HG03575 (cell line): ENCODE measurements around the gene RAP1GDS1.
"Not testable (repeated sequence)": the region's sequence is repeated elsewhere in the genome, so short reads cannot be mapped to it uniquely, and the experiment has no call there.

Experiments
- ATAC-seq: cut with Tn5 transposase; IDR thresholded peaks from one replicate; pipeline ENCODE4 v1.9.1; 2021; ENCODE audit not compliant: unreplicated experiment, insufficient number of reproducible peaks, low FRiP score; ENCODE audit errors: extremely low read depth

RAP1GDS1 gene

GRCh38 chr4:98338761-98339438 is 77.7 kb downstream of the RAP1GDS1 start:
- ATAC-seq, result no peak

DNA sequence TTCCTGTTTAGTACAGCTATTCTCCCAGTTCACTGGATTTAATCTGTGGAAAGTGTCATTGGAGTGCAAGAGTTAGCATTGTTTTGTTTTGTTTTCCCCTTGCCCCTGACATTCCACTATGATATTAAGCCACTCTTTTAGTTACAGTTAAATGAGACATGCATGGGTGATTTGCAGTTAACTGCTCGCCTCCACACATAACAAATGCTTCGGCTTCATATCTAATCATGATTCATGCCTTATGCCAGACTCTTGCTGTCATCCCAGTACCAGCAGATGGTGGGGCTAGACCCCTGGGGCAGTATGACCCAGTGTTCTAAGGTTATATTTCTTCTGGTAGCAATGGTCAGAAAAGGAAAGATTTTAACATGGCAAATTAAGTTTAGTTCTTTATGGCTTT is 80.1 kb downstream of the RAP1GDS1 start:
- no peak for ATAC-seq

DNA sequence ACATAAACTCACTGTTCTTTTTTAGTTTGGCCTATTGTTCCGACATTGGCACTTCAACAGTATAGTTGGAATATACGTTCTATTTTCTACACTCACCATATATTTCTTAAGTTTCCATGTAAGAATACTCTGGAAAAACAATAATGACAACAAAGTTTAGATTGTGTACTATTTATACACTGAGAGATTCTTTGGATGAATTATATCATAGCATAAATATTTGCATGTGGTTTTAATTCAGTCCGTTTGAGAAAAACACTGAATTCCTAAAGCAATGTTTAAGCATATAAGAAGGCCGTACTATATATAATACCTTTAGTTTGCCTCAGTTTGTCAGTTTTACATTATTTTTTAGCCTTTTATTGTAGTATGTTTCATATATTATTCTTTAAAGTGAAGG is 82.4 kb downstream of the RAP1GDS1 start:
- ATAC-seq, result no peak

DNA sequence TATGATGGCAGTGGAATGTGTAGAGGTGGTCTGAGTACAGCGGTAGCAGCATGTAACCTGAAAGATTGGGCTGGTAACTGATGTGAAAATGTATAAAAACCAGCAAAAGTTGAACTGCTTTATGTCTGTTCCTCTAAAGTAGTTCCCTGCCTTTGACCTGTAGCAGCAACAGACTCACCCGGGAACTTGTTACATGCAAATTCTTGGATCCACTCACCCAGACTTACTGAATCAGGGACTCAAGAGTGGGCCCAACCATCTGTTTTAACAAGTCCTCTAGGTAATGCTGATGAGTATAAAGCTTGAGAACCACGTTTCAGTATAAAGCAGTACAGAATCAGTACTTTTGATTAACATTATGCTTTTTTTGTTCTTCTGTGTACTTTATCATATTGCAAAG is 84.7 kb downstream of the RAP1GDS1 start:
- no peak for ATAC-seq

DNA sequence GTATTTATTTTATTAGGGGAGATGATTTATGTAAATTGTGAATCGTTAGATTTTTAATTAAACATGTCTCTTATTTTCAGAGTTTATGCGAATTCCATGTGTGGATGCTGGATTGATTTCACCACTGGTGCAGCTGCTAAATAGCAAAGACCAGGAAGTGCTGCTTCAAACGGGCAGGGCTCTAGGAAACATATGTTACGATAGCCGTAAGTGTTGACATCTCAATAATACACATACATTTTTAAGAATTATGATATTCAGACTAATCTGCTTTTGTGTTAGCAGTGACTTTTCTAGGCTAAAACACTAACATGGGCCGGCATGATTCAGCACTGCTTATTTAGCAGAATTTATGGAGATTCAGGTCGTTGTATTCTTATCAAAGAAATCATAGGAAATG is 91.2 kb downstream of the RAP1GDS1 start:
- no peak for ATAC-seq

DNA sequence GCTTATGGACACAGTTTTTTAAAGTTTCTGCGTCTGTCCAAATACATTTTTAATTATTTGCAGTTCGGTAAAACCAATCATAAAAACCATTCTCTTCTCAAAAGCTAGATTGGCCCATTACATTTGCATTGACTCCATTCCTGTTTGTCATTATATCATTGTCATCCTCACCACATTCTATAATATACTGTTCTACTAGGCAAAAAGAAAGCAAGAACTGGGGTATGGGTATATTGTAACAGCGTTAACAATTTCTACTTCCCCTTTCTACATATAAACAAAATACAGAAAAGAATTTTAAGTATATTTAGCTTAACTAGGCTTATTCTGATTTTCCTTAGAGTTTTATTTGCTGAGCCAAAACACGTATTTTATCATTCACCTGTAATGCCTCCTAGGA is 91.8 kb downstream of the RAP1GDS1 start:
- ATAC-seq, result no peak

DNA sequence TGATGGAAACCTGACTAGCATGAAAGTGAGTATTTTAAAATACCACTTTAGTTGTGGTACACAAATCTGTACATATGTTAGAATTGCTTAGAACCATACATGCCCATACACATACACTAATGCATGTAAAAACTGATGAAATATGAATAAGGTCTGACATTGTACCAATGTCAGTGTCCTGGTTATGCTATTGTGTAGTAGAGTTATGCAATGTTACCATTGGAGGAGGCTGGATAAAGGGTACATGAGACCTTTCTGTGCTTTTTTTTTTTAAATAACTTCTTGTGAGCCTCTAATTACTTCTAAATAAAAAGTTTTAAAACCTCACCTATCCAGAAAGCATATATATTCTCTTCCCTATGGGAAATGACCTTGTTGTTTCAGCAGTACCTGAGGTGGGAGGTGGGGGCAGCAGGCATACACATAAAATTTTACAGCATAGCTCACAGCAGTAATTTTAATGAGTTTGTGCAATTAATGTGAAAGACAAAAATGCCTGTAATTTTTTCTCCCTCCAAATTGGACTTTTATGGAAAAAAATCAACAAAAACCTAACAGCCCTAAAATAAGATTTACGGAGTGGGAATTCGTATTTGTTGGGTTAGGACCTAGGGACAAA is 97.6 kb downstream of the RAP1GDS1 start:
- no peak for ATAC-seq

GRCh38 chr4:98359646-98360045 is 98.5 kb downstream of the RAP1GDS1 start:
- ATAC-seq, result no peak

DNA sequence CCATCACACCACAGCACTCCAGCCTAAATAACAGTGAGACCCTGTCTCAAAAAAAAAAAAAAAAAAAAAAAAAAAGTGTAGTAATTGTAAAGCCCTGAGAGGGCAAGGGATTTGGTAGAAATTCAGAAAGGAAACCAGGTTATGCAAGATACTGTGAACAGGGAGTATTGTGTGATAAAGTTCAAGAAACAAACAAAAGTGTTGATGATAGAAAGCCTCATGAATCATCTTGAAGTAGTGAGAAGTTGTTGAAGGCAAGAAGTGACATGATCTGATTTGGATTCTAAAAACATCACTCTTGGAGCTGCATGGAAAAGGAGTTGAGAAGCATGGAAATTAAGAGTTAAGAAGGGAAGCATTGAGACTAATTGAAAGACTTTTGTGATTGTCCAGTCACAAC is 102.2 kb downstream of the RAP1GDS1 start:
- ATAC-seq, result no peak

- not testable (repeated sequence) for ATAC-seq
Measured at GRCh38 chr4:98366275-98366674, 105.1 kb downstream of the RAP1GDS1 start.

DNA sequence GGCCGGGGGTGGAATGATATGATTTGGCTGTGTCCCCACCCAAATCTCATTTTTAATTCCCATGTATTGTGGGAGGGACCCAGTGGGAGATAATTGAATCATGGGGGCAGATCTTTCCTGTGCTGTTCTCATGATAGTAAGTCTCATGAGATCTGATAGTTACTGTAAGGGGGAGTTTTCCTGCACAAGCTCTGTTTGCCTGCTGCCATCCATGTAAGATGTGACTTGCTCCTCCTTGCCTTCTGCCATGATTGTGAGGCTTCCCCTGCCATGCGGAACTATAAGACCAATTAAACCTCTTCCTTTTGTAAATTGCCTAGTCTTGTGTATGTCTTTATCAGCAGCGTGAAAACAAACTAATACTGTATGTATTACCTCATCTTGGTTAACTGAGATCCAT is 106.8 kb downstream of the RAP1GDS1 start:
- not testable (repeated sequence) for ATAC-seq

DNA sequence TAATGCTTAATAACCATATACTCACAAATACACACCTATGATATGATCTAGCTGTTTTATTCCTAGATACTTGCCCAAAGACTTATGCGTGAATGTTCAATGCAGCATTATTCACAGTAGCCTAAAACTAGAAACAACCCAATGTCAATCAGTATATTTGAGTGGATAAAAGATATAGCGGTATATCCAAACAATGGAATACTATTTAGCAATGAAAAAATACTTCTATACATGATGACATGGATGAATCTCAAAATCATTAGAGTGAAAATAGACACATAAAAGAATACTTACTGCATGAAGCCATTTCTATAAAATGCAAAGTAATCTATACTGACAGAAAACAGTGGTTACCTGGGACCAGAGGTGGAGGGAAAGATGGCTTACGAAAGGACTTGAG is 108.1 kb downstream of the RAP1GDS1 start:
- ATAC-seq, result no peak

- no peak for ATAC-seq
Measured at GRCh38 chr4:98374643-98375042, 113.5 kb downstream of the RAP1GDS1 start.

GRCh38 chr4:98377559-98377958 is 116.4 kb downstream of the RAP1GDS1 start:
- ATAC-seq, result no peak

GRCh38 chr4:98381306-98381705 is 120.1 kb downstream of the RAP1GDS1 start:
- ATAC-seq, result no peak

GRCh38 chr4:98383431-98384106 is 122.4 kb downstream of the RAP1GDS1 start:
- ATAC-seq, result no peak

- no peak for ATAC-seq
Measured at GRCh38 chr4:98385831-98386230, 124.6 kb downstream of the RAP1GDS1 start.

DNA sequence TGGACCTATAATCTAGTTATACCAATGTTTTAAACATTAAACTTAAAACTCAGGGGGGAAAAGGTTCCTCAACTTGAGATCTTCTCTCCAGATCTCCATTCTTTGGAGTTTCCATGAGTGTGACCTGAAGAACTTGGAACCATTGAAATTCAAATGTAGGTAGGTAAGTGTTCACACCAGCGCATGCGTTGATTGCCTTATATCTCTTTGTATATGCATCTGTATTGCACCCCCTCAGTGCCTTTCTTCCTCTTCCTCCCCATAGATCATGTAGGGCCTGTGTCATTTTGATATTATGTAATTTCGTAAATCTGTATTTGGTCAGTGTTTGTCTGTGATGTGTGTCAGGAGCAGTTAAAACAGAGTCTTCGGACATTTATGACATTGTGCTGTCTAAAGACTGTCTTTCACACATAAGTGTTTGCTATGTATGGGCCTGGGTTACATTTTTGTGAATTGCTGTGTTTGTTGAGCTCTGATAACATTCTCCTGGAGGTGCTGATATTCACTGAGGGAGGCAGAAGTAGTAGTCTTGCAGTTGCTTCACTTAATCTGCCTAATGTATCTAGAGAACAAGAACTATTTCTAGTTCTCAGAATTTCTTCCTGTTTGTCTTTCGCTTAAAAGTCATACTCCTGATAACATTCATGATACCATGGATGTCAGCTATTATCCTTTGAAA is 126.3 kb downstream of the RAP1GDS1 start:
- no peak for ATAC-seq

- ATAC-seq, result no peak
Measured at GRCh38 chr4:98394134-98394533, 132.9 kb downstream of the RAP1GDS1 start.

GRCh38 chr4:98399915-98400314 is 138.7 kb downstream of the RAP1GDS1 start:
- no peak for ATAC-seq
